H9 (cell line): ENCODE measurements around the gene CASP8AP2. TPM values are rescaled to one million over a fixed set of nuclear protein-coding genes. Genes with fewer than 3 reads are reported as not detected.

Experiments
- DNase-seq: peaks from one replicate; pipeline ENCODE4 v3.0.0-alpha.2; 2017
- H2AFZ ChIP-seq: one replicate; pipeline ENCODE4 v1.6.1; 2013; ENCODE audit warnings: mild to moderate bottlenecking, low read length, control low read depth, moderate library complexity
- H2AK5ac ChIP-seq: 2 replicates; pipeline ENCODE4 v1.6.1; 2013; ENCODE audit warnings: low read length, control low read depth, mixed read lengths; ENCODE audit not compliant: insufficient read length
- H2BK120ac ChIP-seq: one replicate; pipeline ENCODE4 v1.6.1; 2013; ENCODE audit warnings: low read depth, mild to moderate bottlenecking, low read length, control low read depth, inconsistent platforms; ENCODE audit not compliant: poor library complexity, severe bottlenecking
- H2BK12ac ChIP-seq: 2 replicates; pipeline ENCODE4 v1.6.1; 2013; ENCODE audit warnings: low read length, control low read depth, mixed read lengths, low read depth; ENCODE audit not compliant: insufficient read length
- H2BK15ac ChIP-seq: 2 replicates; pipeline ENCODE4 v1.6.1; 2013; ENCODE audit warnings: low read depth, low read length, control low read depth
- H2BK20ac ChIP-seq: one replicate; pipeline ENCODE4 v1.6.1; 2013; ENCODE audit warnings: low read depth, mild to moderate bottlenecking, low read length, control low read depth, inconsistent platforms; ENCODE audit not compliant: poor library complexity, severe bottlenecking
- H2BK5ac ChIP-seq: 2 replicates; pipeline ENCODE4 v1.6.1; 2013; ENCODE audit warnings: low read length, control low read depth, mixed read lengths; ENCODE audit not compliant: insufficient read length
- H3K14ac ChIP-seq: 2 replicates; pipeline ENCODE4 v1.6.1; 2013; ENCODE audit warnings: low read length, control low read depth; ENCODE audit not compliant: insufficient read depth
- H3K18ac ChIP-seq: 2 replicates; pipeline ENCODE4 v1.6.1; 2013; ENCODE audit warnings: low read depth, mild to moderate bottlenecking, mixed read lengths, low read length, control low read depth; ENCODE audit not compliant: insufficient read length
- H3K23ac ChIP-seq: 2 replicates; pipeline ENCODE4 v1.6.1; 2013; ENCODE audit warnings: low read length, control low read depth, mixed read lengths, low read depth; ENCODE audit not compliant: insufficient read length
- H3K23me2 ChIP-seq: 2 replicates; pipeline ENCODE4 v1.6.1; 2013; ENCODE audit warnings: low read depth, mild to moderate bottlenecking, mixed read lengths, low read length, control low read depth; ENCODE audit not compliant: insufficient read length, poor library complexity, severe bottlenecking
- H3K27ac ChIP-seq: 2 replicates; pipeline ENCODE4 v1.5.1; 2013; ENCODE audit warnings: low read length, control low read depth, mixed read lengths, low read depth; ENCODE audit not compliant: insufficient read length
- H3K27me3 ChIP-seq: 2 replicates; pipeline ENCODE4 v1.6.1; 2013; ENCODE audit warnings: low read length, control low read depth, inconsistent platforms; ENCODE audit not compliant: insufficient read depth
- H3K4ac ChIP-seq: 2 replicates; pipeline ENCODE4 v1.6.1; 2013; ENCODE audit warnings: low read depth, mild to moderate bottlenecking, control low read depth, inconsistent platforms, low read length, moderate library complexity
- H3K4me1 ChIP-seq: 2 replicates; pipeline ENCODE4 v1.6.1; 2013; ENCODE audit warnings: low read length, control low read depth, inconsistent platforms; ENCODE audit not compliant: insufficient read depth
- H3K4me2 ChIP-seq: 2 replicates; pipeline ENCODE4 v1.6.1; 2013; ENCODE audit warnings: low read length, control low read depth, mixed read lengths; ENCODE audit not compliant: insufficient read length, insufficient read depth
- H3K56ac ChIP-seq: 2 replicates; pipeline ENCODE4 v1.6.1; 2013; ENCODE audit warnings: low read depth, mild to moderate bottlenecking, mixed read lengths, low read length, control low read depth; ENCODE audit not compliant: insufficient read length
- H3K79me1 ChIP-seq: 2 replicates; pipeline ENCODE4 v1.6.1; 2013; ENCODE audit warnings: low read depth, mild to moderate bottlenecking, moderate library complexity, low read length, control low read depth, inconsistent platforms; ENCODE audit not compliant: insufficient read depth, poor library complexity, severe bottlenecking
- H3K79me2 ChIP-seq: 2 replicates; pipeline ENCODE4 v1.6.1; 2013; ENCODE audit warnings: low read length, control low read depth, inconsistent platforms; ENCODE audit not compliant: insufficient read depth
- H3K9ac ChIP-seq: 2 replicates; pipeline ENCODE4 v1.6.1; 2013; ENCODE audit warnings: low read length, control low read depth, mixed read lengths; ENCODE audit not compliant: insufficient read length; ENCODE audit errors: extremely low read depth
- H3K9me3 ChIP-seq: one replicate; pipeline ENCODE4 v1.6.1; 2013; ENCODE audit warnings: low read depth, low read length, inconsistent platforms; ENCODE audit not compliant: control insufficient read depth
- H3T11ph ChIP-seq: one replicate; pipeline ENCODE4 v1.6.1; 2013; ENCODE audit warnings: mild to moderate bottlenecking, low read length, control low read depth, inconsistent platforms
- H4K20me1 ChIP-seq: one replicate; pipeline ENCODE4 v1.6.1; 2013; ENCODE audit not compliant: control insufficient read depth, insufficient read length, insufficient read depth
- H4K5ac ChIP-seq: 2 replicates; pipeline ENCODE4 v1.6.1; 2013; ENCODE audit warnings: low read depth, mild to moderate bottlenecking, mixed read lengths, low read length, control low read depth; ENCODE audit not compliant: insufficient read length
- H4K8ac ChIP-seq: replicated peaks from 2 replicates; pipeline ENCODE4 v1.6.1; 2013; ENCODE audit warnings: low read length, control low read depth, mixed read lengths, low read depth; ENCODE audit not compliant: insufficient read length
- H4K91ac ChIP-seq: 2 replicates; pipeline ENCODE4 v1.6.1; 2013; ENCODE audit warnings: low read depth, mild to moderate bottlenecking, moderate library complexity, mixed read lengths, low read length, control low read depth; ENCODE audit not compliant: insufficient read length
- H3K27ac Mint-ChIP-seq, 3 experiments: 2 replicates in 2 of 3; 3 replicates in 1 of 3; pipeline ENCODE4 v1.8.0; 2020 to 2021; ENCODE audit warnings: mixed read lengths in 3 of 3, mild to moderate bottlenecking in 1 of 3, moderate library complexity in 1 of 3
- H3K27me3 Mint-ChIP-seq: 2 replicates; pipeline ENCODE4 v1.8.0; 2021; ENCODE audit warnings: low read depth, mild to moderate bottlenecking, moderate library complexity, mixed read lengths
- H3K36me3 Mint-ChIP-seq, 3 experiments: 2 replicates in 2 of 3; 3 replicates in 1 of 3; pipeline ENCODE4 v1.8.0; 2020 to 2021; ENCODE audit warnings: low read depth in 3 of 3, mixed read lengths in 3 of 3; ENCODE audit not compliant: insufficient read depth in 1 of 3
- H3K4me1 Mint-ChIP-seq, 2 experiments: 2 replicates each; pipeline ENCODE4 v1.8.0; 2020; ENCODE audit warnings: mixed read lengths in 2 of 2
- H3K4me3 Mint-ChIP-seq, 2 experiments: 2 replicates in 1 of 2; 3 replicates in 1 of 2; pipeline ENCODE4 v1.8.0; 2020 to 2021; ENCODE audit warnings: mild to moderate bottlenecking in 2 of 2, mixed read lengths in 2 of 2, moderate library complexity in 1 of 2
- H3K9me3 Mint-ChIP-seq, 2 experiments: 2 replicates in 1 of 2; 3 replicates in 1 of 2; pipeline ENCODE4 v1.8.0; 2020; ENCODE audit warnings: mild to moderate bottlenecking in 2 of 2, mixed read lengths in 2 of 2, moderate library complexity in 1 of 2
- CTCF ChIP-seq: fragments of 200-600 bp; sonication (generic); conservative IDR thresholded peaks from 3 replicates; pipeline ENCODE4 v1.8.0; 2021; ENCODE audit warnings: antibody characterized with exemption, mild to moderate bottlenecking
- total RNA-seq: library from RNA; stranded (reverse); gene quantifications from 2 replicates; pipeline ENCODE4 v1.2.1, GENCODE V29; 2021

Gene CASP8AP2
- total RNA-seq, 1 experiment from 2014 or later, result 33.6 TPM

GRCh38 chr6:89873721-89874120 lies 44.0 kb downstream of the CASP8AP2 start:
- H3K27ac Mint-ChIP-seq, result no peak overlapping the region
- Histone ChIP-seq H3T11ph (no peak overlapping the region), H2BK15ac (no peak overlapping the region), H3K27me3 (no peaks in the 10 kb centered on the region), H2AK5ac (no peak overlapping the region), H2BK20ac (no peak overlapping the region), H4K5ac (no peak overlapping the region), H3K18ac (no peak overlapping the region), H3K79me1 (no peaks in the 10 kb centered on the region), H3K56ac (no peak overlapping the region), H3K4me2 (no peak overlapping the region), H4K20me1 (no peaks in the 10 kb centered on the region), H2BK5ac (no peak overlapping the region), H2BK12ac (no peak overlapping the region), H2BK120ac (no peak overlapping the region), H4K8ac (no peak overlapping the region), H4K91ac (no peak overlapping the region), H3K14ac (no peak overlapping the region), H3K9ac (no peak overlapping the region), H3K9me3 (no peaks in the 10 kb centered on the region), H3K23me2 (no peaks in the 10 kb centered on the region), H3K4ac (no peak overlapping the region), H2AFZ (no peak overlapping the region), H3K4me1 (no peaks in the 10 kb centered on the region), H3K23ac (no peak overlapping the region), H3K79me2 (no peaks in the 10 kb centered on the region), H3K27ac (no peak overlapping the region)
- H3K4me3 Mint-ChIP-seq, result no peak overlapping the region
- H3K4me1 Mint-ChIP-seq, result no peaks in the 10 kb centered on the region
- peaks cover 12 to 51% (median 29%) of the 10 kb centered on the region in 3 experiments; a peak in 6 of 7 replicates for H3K36me3 Mint-ChIP-seq
- no peaks in the 10 kb centered on the region for H3K9me3 Mint-ChIP-seq
- DNase-seq, result no peak
- TF ChIP-seq CTCF, result no peak
- no peaks in the 10 kb centered on the region for H3K27me3 Mint-ChIP-seq
